IMR-90 (cell line): Measurements from ENCODE around the gene TTC7B. TPM values are rescaled to one million over a fixed set of nuclear protein-coding genes. Genes with fewer than 3 reads are reported as not detected.

ENCODE experiments used
- ATAC-seq: fragments of 200-7000 bp; cut with Tn5 transposase; 2 replicates; pipeline ENCODE4 v1.9.1; 2020; ENCODE audit warnings: low read depth, mild to moderate bottlenecking, moderate library complexity
- BruUV-seq: library from RNA; stranded (reverse); fragments of 400-500 nt; replicated peaks from 2 replicates; lab custom pipeline; 2021; lab: Mats Ljungman, UMichigan
- CTCF ChIA-PET: fragments of 300-600 bp; formaldehyde crosslinking; extraction: SDS; loops from one replicate; lab custom pipeline; 2021; ENCODE audit warnings: antibody characterized with exemption; lab: Yijun Ruan, JAX
- POLR2A ChIA-PET: fragments of 300-600 bp; sonication (Branson Sonifier 250); formaldehyde crosslinking; loops from one replicate; lab custom pipeline; 2022; ENCODE audit warnings: antibody characterized with exemption; ENCODE audit not compliant: unreplicated experiment; lab: Charles Lee
- DNase-seq: peaks from one replicate; pipeline ENCODE4 v3.0.0; 2013
- H2AFZ ChIP-seq: replicated peaks from 2 replicates; pipeline ENCODE3; 2013; ENCODE audit warnings: low read length, mild to moderate bottlenecking; ENCODE audit not compliant: poor library complexity
- H2AK5ac ChIP-seq: 2 replicates; pipeline ENCODE4 v1.6.1; 2013; ENCODE audit warnings: low read depth, low read length, inconsistent platforms
- H2AK9ac ChIP-seq: replicated peaks from 2 replicates; pipeline ENCODE3; 2013; ENCODE audit warnings: mild to moderate bottlenecking, low read depth, low read length, moderate library complexity; ENCODE audit not compliant: poor library complexity
- H2BK120ac ChIP-seq: 2 replicates; pipeline ENCODE4 v1.6.1; 2013; ENCODE audit warnings: low read depth, low read length, inconsistent platforms
- H2BK15ac ChIP-seq: 3 replicates; pipeline ENCODE4 v1.6.1; 2013; ENCODE audit warnings: low read depth, low read length, inconsistent platforms
- H2BK20ac ChIP-seq: 2 replicates; pipeline ENCODE4 v1.6.1; 2013; ENCODE audit warnings: low read depth, mild to moderate bottlenecking, inconsistent platforms, low read length, moderate library complexity
- H2BK5ac ChIP-seq: 2 replicates; pipeline ENCODE4 v1.6.1; 2013; ENCODE audit warnings: mild to moderate bottlenecking, low read depth, low read length, inconsistent platforms; ENCODE audit not compliant: poor library complexity, severe bottlenecking
- H3K14ac ChIP-seq: replicated peaks from 2 replicates; pipeline ENCODE4 v1.6.1; 2013; ENCODE audit warnings: low read depth, low read length, inconsistent platforms
- H3K18ac ChIP-seq: 2 replicates; pipeline ENCODE4 v1.6.1; 2013; ENCODE audit warnings: low read depth, low read length, control low read depth
- H3K23ac ChIP-seq: 2 replicates; pipeline ENCODE4 v1.6.1; 2013; ENCODE audit warnings: low read depth, low read length, inconsistent platforms
- H3K27ac ChIP-seq: 2 replicates; pipeline ENCODE4 v1.5.1; 2013; ENCODE audit warnings: mild to moderate bottlenecking, control low read depth, low read length; ENCODE audit not compliant: insufficient read depth
- H3K27me3 ChIP-seq: 2 replicates; pipeline ENCODE4 v1.6.1; 2013; ENCODE audit warnings: low read length; ENCODE audit not compliant: control insufficient read depth, insufficient read depth
- H3K36me3 ChIP-seq: 2 replicates; pipeline ENCODE4 v1.6.1; 2013; ENCODE audit warnings: low read length, mixed read lengths; ENCODE audit not compliant: control insufficient read depth, insufficient read depth
- H3K4ac ChIP-seq: 2 replicates; pipeline ENCODE4 v1.6.1; 2013; ENCODE audit warnings: low read depth, low read length, inconsistent platforms
- H3K4me1 ChIP-seq: 2 replicates; pipeline ENCODE4 v1.6.1; 2013; ENCODE audit warnings: low read length, mixed read lengths; ENCODE audit not compliant: control insufficient read depth, insufficient read depth
- H3K4me2 ChIP-seq: 2 replicates; pipeline ENCODE4 v1.6.1; 2013; ENCODE audit warnings: low read depth, mild to moderate bottlenecking, control low read depth, low read length, moderate library complexity
- H3K4me3 ChIP-seq: 2 replicates; pipeline ENCODE4 v1.5.1; 2013; ENCODE audit warnings: low read depth, mild to moderate bottlenecking, control low read depth, low read length, moderate library complexity; ENCODE audit not compliant: insufficient read depth
- H3K56ac ChIP-seq: 2 replicates; pipeline ENCODE4 v1.6.1; 2013; ENCODE audit warnings: low read length, inconsistent platforms; ENCODE audit not compliant: insufficient read depth; ENCODE audit errors: extremely low read depth
- H3K79me1 ChIP-seq, 2 experiments: 2 replicates each; pipeline ENCODE4 v1.6.1; 2013; ENCODE audit warnings: low read length in 2 of 2, inconsistent platforms in 1 of 2, low read depth in 1 of 2
- H3K9ac ChIP-seq: 2 replicates; pipeline ENCODE4 v1.6.1; 2013; ENCODE audit warnings: low read depth, low read length, control low read depth
- H3K9me1 ChIP-seq: 2 replicates; pipeline ENCODE4 v1.6.1; 2013; ENCODE audit warnings: low read length, inconsistent platforms; ENCODE audit not compliant: insufficient read depth
- H3K9me3 ChIP-seq: 2 replicates; pipeline ENCODE4 v1.6.1; 2013; ENCODE audit warnings: low read length; ENCODE audit not compliant: control insufficient read depth, insufficient read depth
- H4K20me1 ChIP-seq: 2 replicates; pipeline ENCODE4 v1.6.1; 2013; ENCODE audit warnings: low read length, inconsistent platforms; ENCODE audit not compliant: insufficient read depth
- H4K5ac ChIP-seq: 2 replicates; pipeline ENCODE4 v1.6.1; 2013; ENCODE audit warnings: mild to moderate bottlenecking, low read depth, low read length, control low read depth
- H4K8ac ChIP-seq, 2 experiments: 2 replicates each; pipeline ENCODE4 v1.6.1; 2013; ENCODE audit warnings: low read depth in 2 of 2, low read length in 2 of 2, control low read depth in 1 of 2, inconsistent platforms in 1 of 2
- H4K91ac ChIP-seq: 2 replicates; pipeline ENCODE4 v1.6.1; 2013; ENCODE audit warnings: low read depth, low read length, inconsistent platforms; ENCODE audit not compliant: insufficient read depth
- BHLHE40 ChIP-seq: fragments of 150-350 bp; IDR thresholded peaks from 2 replicates; pipeline ENCODE4 v1.6.1; 2016; ENCODE audit warnings: mild to moderate bottlenecking, low read depth, low read length
- CHD1 ChIP-seq: IDR thresholded peaks from 2 replicates; pipeline ENCODE4 v1.6.1; 2012; ENCODE audit warnings: low read depth, low read length, improper control_type of control experiment
- CTCF ChIP-seq: conservative IDR thresholded peaks from 2 replicates; pipeline ENCODE4 v1.5.1; 2012; ENCODE audit warnings: mild to moderate bottlenecking, low read depth, low read length, improper control_type of control experiment
- FOS ChIP-seq: fragments of 150-350 bp; IDR thresholded peaks from 2 replicates; pipeline ENCODE4 v1.6.1; 2016; ENCODE audit warnings: low read depth, low read length
- MAZ ChIP-seq: IDR thresholded peaks from 2 replicates; pipeline ENCODE4 v1.6.1; 2012; ENCODE audit warnings: low read depth, mild to moderate bottlenecking, low read length, improper control_type of control experiment, moderate library complexity, borderline replicate concordance
- MXI1 ChIP-seq: IDR thresholded peaks from 2 replicates; pipeline ENCODE4 v1.6.1; 2012; ENCODE audit warnings: low read depth, mild to moderate bottlenecking, low read length, moderate library complexity, borderline replicate concordance
- NFE2L2 ChIP-seq: fragments of 150-350 bp; IDR thresholded peaks from 2 replicates; pipeline ENCODE4 v1.6.1; 2016; ENCODE audit warnings: low read depth, mild to moderate bottlenecking, low read length
- RAD21 ChIP-seq: IDR thresholded peaks from 2 replicates; pipeline ENCODE4 v1.6.1; 2012; ENCODE audit warnings: low read length, improper control_type of control experiment
- RFX5 ChIP-seq: IDR thresholded peaks from 2 replicates; pipeline ENCODE4 v1.8.0; 2012; ENCODE audit warnings: low read depth, mild to moderate bottlenecking, low read length, moderate library complexity
- SMC3 ChIP-seq: fragments of 150-350 bp; IDR thresholded peaks from 2 replicates; pipeline ENCODE4 v1.6.1; 2016; ENCODE audit warnings: low read depth, mild to moderate bottlenecking, antibody characterized with exemption, low read length, moderate library complexity
- WGBS, 2 experiments: methylation state at CpG; one replicate each; pipeline versions ENCODE4 v1.1.5 to v1.1.7; 2013; ENCODE audit warnings: missing lambda C conversion rate in 2 of 2; ENCODE audit not compliant: insufficient read length in 1 of 2; ENCODE audit errors: extremely low coverage in 2 of 2; 5-methylcytosine and 5-hydroxymethylcytosine counted together
- dilution Hi-C: fragments of 300-500 bp; cut with HindIII; formaldehyde crosslinking; loops from one replicate; pipeline ENCODE4 v1.14.3; 2018; ENCODE audit warnings: low sequenced_read_pairs; ENCODE audit not compliant: unreplicated experiment
- in situ Hi-C: fragments of 300-500 bp; cut with MboI; formaldehyde crosslinking; loops from 3 replicates; pipeline ENCODE4 v1.14.3; 2019; ENCODE audit warnings: low sequenced_read_pairs, inconsistent platforms, mixed read lengths
- intact Hi-C: fragments of 100-400 bp; cut with micrococcal nuclease; formaldehyde crosslinking; loops from 2 replicates; pipeline ENCODE4 v1.10.0; 2022
- polyA plus RNA-seq, 3 experiments: library from polyadenylated mRNA; depleted of rRNA; stranded (reverse); fragments of >200 nt; gene quantifications; 2 replicates each; pipeline ENCODE4 v1.2.3, GENCODE V29; 2012; ENCODE audit warnings: low replicate concordance in 1 of 3
- total RNA-seq: library from RNA; depleted of rRNA; stranded (reverse); fragments of >200 nt; gene quantifications from 2 replicates; pipeline ENCODE4 v1.2.3, GENCODE V29; 2012
- TF ChIP-seq, protein P1 (sequence below): fragments of 150-350 bp; IDR thresholded peaks from 2 replicates; pipeline ENCODE4 v1.6.1; 2017; ENCODE audit warnings: mild to moderate bottlenecking, antibody characterized with exemption, low read length, low read depth

Gene TTC7B
- total and polyA plus RNA-seq, 2 of the 4 experiments (the other 2 are of a cell fraction) = 18.1 to 35.3 TPM

DNA sequence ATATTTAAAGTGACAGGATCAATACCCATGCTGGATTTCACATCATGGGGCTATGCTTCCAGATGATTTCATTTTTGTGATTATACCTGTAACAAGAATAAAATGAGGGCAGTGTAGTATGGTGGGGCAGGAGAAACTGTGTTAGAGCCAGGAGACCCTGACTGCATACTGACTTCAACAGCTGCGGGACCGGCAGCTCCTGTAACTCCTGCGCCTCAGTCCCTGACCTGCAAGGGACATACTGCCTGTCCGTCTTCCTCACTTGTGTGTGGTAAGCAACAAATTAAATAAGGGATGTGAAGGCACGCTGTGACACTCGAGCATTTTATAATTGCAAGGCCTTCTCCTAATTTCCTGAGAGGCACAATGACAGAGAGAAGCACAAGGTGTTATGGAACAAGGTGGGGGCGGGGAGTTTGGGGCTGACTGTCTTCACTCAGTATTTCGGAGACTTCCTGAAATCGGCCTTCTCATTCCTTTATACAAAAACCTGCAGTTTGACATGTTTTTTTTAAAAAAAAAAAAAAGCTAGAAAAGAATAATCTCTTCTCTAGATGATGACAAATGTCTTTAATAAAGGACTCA lies 164.2 kb downstream of the TTC7B start:
- no TSS peak for BruUV-seq
- Histone ChIP-seq H4K91ac (no peak overlapping the region), H3K56ac (no peak overlapping the region), H3K27me3 (no peaks in the 10 kb centered on the region), H2AK9ac (no peak overlapping the region), H4K8ac (no peak overlapping the region), H2BK15ac (no peak overlapping the region), H3K9me3 (no peaks in the 10 kb centered on the region), H3K14ac (no peak overlapping the region), H4K5ac (no peak overlapping the region), H2BK5ac (no peak overlapping the region), H3K9ac (no peak overlapping the region), H4K20me1 (no peaks in the 10 kb centered on the region), H2AFZ (no peak overlapping the region), H2BK20ac (no peak overlapping the region), H3K18ac (no peak overlapping the region), H3K4me1 (peaks cover 6% of the 10 kb centered on the region), H2BK120ac (no peak overlapping the region), H3K4me3 (no peak overlapping the region), H3K9me1 (peaks cover 3% of the 10 kb centered on the region; the same call in 1 of the 2 replicates), H3K4me2 (no peak overlapping the region), H3K36me3 (peaks cover 5% of the 10 kb centered on the region; the same call in 1 of the 2 replicates), H3K4ac (no peak overlapping the region), H3K79me1 (no peaks in the 10 kb centered on the region), H3K23ac (no peak overlapping the region), H3K27ac (no peak overlapping the region), H2AK5ac (no peak overlapping the region)
- dilution Hi-C loops (no loop called here), in situ Hi-C loops (no loop called here), intact Hi-C loops (no loop called here)
- ChIA-PET CTCF (interaction anchor here (1.2 kb wide), 1 partner anchor 10 kb away, joined by 3 read pairs; no protein-coding TSS in a partner anchor), POLR2A (no interaction called here)
- TF ChIP-seq SMC3 (no peak), MXI1 (no peak), FOS (no peak), CHD1 (no peak), RAD21 (no peak), RFX5 (no peak), CTCF (no peak), BHLHE40 (no peak), MAZ (no peak), NFE2L2 (no peak)
- TF ChIP-seq, protein P1, sequence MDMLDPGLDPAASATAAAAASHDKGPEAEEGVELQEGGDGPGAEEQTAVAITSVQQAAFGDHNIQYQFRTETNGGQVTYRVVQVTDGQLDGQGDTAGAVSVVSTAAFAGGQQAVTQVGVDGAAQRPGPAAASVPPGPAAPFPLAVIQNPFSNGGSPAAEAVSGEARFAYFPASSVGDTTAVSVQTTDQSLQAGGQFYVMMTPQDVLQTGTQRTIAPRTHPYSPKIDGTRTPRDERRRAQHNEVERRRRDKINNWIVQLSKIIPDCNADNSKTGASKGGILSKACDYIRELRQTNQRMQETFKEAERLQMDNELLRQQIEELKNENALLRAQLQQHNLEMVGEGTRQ = no peak
- ATAC-seq (no peak), DNase-seq (no peak)
- whole genome bisulfite sequencing, 2 experiments = no CpG with 5 or more reads among the region's 9 CpGs
